HG02763 (cell line): ENCODE data around the gene RXRB.
"Not testable (repeated sequence)": the region's sequence is repeated elsewhere in the genome, so short reads cannot be mapped to it uniquely, and the experiment has no call there.

Experiments used
- ATAC-seq: cut with Tn5 transposase; IDR thresholded peaks from one replicate; pipeline ENCODE4 v1.9.1; 2021; ENCODE audit warnings: mild to moderate bottlenecking, moderate library complexity; ENCODE audit not compliant: unreplicated experiment

RXRB gene

GRCh38 chr6:33164665-33165373 is 35.6 kb downstream of the RXRB start:
- no peak for ATAC-seq

GRCh38 chr6:33164176-33164575 is 36.3 kb downstream of the RXRB start:
- ATAC-seq, result no peak

- no peak for ATAC-seq
Measured at GRCh38 chr6:33163540-33163939, 36.9 kb downstream of the RXRB start.

- ATAC-seq, result no peak
Measured at GRCh38 chr6:33161354-33162331, 38.8 kb downstream of the RXRB start.

GRCh38 chr6:33160728-33161344 is 39.6 kb downstream of the RXRB start:
- ATAC-seq, result no peak

GRCh38 chr6:33160096-33160495 is 40.4 kb downstream of the RXRB start:
- no peak for ATAC-seq

GRCh38 chr6:33156964-33157363 is 43.5 kb downstream of the RXRB start:
- no peak for ATAC-seq

- ATAC-seq, result no peak
Measured at GRCh38 chr6:33156561-33156960, 43.9 kb downstream of the RXRB start.

- no peak for ATAC-seq
Measured at GRCh38 chr6:33154349-33154748, 46.1 kb downstream of the RXRB start.

GRCh38 chr6:33151050-33151449 is 49.4 kb downstream of the RXRB start:
- no peak for ATAC-seq

- ATAC-seq, result not testable (repeated sequence)
Measured at GRCh38 chr6:33150560-33150959, 49.9 kb downstream of the RXRB start.

- ATAC-seq, result no peak
Measured at GRCh38 chr6:33147807-33148666, 52.4 kb downstream of the RXRB start.

- no peak for ATAC-seq
Measured at GRCh38 chr6:33144373-33144772, 56.1 kb downstream of the RXRB start.
